Measurements from ENCODE around the gene PNISR.
A peak's percentile ranks its signal among the peaks of the same experiment; 100 is the strongest.

Gene PNISR

DNA sequence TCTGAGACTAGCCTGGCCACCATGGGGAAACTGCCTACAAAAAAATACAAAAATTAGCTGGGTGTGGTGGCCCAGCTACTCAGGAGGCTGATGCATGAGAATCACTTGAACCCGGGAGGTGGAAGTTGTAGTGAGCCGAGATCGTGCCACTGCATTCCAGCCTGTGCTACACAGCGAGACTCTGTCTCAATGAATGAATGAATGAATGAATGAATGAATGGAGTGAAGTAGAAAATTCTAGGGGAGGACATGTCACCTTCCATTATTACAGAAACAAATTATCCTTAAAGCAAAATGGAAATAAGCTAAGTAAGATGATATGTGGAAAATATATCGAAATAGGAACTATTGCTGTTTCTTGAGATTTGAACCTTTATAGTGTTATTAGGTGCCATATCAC, 2.9 kb upstream of the PNISR start:
- Histone ChIP-seq H3K27ac (ENCODE audit: low read depth in 2 of 2, low read length in 2 of 2) (no peak overlapping the region), H3K9me3 (ENCODE audit: control insufficient read depth in 2 of 2, low read length in 2 of 2) (no peaks in the 10 kb centered on the region), H3K9ac (ENCODE audit: low read depth in 1 of 2, low read length in 2 of 2) (no peak overlapping the region), H3K4me1 (ENCODE audit: control insufficient read depth in 2 of 2, insufficient read depth in 2 of 2, low read length in 2 of 2) (peaks cover 14 to 23% of the 10 kb centered on the region in 2 donors), H3K27me3 (ENCODE audit: control insufficient read depth in 2 of 2, insufficient read depth in 2 of 2, low read length in 2 of 2) (no peaks in the 10 kb centered on the region), H3K4me3 (ENCODE audit: low read length in 2 of 2) (no peak overlapping the region), H3K36me3 (ENCODE audit: control insufficient read depth in 2 of 2, insufficient read depth in 2 of 2, low read length in 2 of 2) (peaks cover 1 to 12% of the 10 kb centered on the region in 2 donors)

DNA sequence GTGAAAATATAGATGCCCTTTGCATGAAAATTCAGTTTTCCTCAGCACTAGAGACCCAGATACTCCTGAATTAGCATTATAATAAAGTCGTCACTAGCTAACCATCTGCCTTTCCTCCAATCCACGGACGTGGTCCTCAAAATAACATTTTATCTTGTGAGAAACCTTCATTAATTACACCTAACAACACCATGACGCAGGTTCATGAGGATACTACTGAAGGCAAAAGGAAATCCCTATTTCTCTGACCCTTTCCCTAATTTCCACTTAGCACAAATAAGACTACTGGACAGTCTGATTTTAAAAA, 1.3 kb upstream of the PNISR start:
- H3K27me3 ChIP-seq (ENCODE audit: control insufficient read depth in 2 of 2, insufficient read depth in 2 of 2, low read length in 2 of 2) = no peaks in the 10 kb centered on the region
- H3K9me3 ChIP-seq (ENCODE audit: control insufficient read depth in 2 of 2, low read length in 2 of 2) = no peaks in the 10 kb centered on the region
- peak overlapping the region; percentile 94 to 98 for H3K27ac ChIP-seq (ENCODE audit: low read depth in 2 of 2, low read length in 2 of 2)
- H3K36me3 ChIP-seq (ENCODE audit: control insufficient read depth in 2 of 2, insufficient read depth in 2 of 2, low read length in 2 of 2) = peaks cover 0 to 9% of the 10 kb centered on the region in 2 donors
- peak overlapping the region; percentile 86 to 100 for H3K9ac ChIP-seq (ENCODE audit: low read depth in 1 of 2, low read length in 2 of 2)
- peaks cover 14 to 25% of the 10 kb centered on the region in 2 donors for H3K4me1 ChIP-seq (ENCODE audit: control insufficient read depth in 2 of 2, insufficient read depth in 2 of 2, low read length in 2 of 2)
- H3K4me3 ChIP-seq (ENCODE audit: low read length in 2 of 2) = peak overlapping the region; percentile 90 to 100

DNA sequence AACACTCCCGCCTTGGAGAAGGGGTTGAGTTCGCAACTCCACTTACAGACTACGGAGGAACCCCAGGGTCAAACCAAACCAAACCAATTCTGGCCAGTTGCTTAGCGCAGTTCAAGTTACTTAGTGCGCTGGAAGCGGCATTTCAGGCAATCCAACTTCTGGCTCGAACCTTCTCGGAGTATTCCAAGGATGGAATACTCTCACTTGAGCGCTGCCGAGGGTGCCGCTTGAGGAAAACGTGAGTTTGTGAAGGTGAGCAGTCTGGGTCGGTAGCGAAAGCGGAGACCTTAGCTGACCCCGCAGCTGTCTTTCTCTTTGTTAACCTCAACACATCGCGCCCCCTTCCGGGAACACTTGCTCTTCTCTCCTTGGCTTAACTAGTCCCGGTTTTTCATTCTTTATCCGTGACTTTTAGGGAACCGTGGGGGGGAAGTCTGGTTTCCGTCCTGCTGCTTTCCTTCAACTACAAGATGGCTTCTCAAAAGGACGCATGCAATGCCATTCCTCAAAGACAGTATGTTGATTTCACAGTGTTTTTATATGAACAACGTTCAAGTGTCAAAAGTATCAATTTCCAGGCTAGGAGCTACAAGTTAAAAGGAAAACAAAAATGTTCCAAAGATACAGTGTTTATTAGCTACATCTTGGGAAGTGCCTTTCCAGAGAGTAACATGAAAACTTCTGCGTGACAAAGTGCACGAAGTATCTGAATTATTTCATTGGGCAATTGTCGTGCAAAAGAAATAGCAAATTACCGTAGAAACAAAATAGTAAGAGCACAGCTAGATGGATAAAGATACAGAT, 741 bp upstream of the PNISR start:
- Histone ChIP-seq H3K36me3 (ENCODE audit: control insufficient read depth in 2 of 2, insufficient read depth in 2 of 2, low read length in 2 of 2) (peaks cover 0 to 6% of the 10 kb centered on the region in 2 donors), H3K4me3 (ENCODE audit: low read length in 2 of 2) (peak overlapping the region; percentile 90 to 100), H3K27me3 (ENCODE audit: control insufficient read depth in 2 of 2, insufficient read depth in 2 of 2, low read length in 2 of 2) (no peaks in the 10 kb centered on the region), H3K9me3 (ENCODE audit: control insufficient read depth in 2 of 2, low read length in 2 of 2) (no peaks in the 10 kb centered on the region), H3K27ac (ENCODE audit: low read depth in 2 of 2, low read length in 2 of 2) (peak overlapping the region; percentile 94 to 98), H3K4me1 (ENCODE audit: control insufficient read depth in 2 of 2, insufficient read depth in 2 of 2, low read length in 2 of 2) (peaks cover 14 to 25% of the 10 kb centered on the region in 2 donors), H3K9ac (ENCODE audit: low read depth in 1 of 2, low read length in 2 of 2) (peak overlapping the region; percentile 86 to 100)

DNA sequence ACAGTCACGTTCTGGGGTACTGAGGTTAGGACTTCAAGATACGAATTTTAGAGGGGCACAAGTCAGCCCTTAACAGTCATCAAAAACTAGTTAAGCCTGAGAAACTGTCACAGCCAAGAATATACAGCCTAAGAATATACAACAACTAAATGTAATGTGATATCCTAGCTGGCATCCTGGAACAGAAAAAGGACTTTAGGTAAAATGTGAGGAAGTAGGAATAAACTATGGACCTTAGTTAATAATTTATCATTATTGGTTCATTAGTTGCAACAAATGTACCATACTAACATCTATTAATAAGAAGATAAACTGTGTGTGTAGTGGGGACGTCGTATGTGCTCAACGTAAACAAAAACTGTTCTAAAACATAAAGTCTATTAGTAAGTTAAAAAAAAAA, 1.1 kb downstream of the PNISR start:
- peak overlapping the region; percentile 54 to 86 for H3K9ac ChIP-seq (ENCODE audit: low read depth in 1 of 2, low read length in 2 of 2)
- H3K4me3 ChIP-seq (ENCODE audit: low read length in 2 of 2) = peak overlapping the region; percentile 90 to 100
- H3K9me3 ChIP-seq (ENCODE audit: control insufficient read depth in 2 of 2, low read length in 2 of 2) = no peaks in the 10 kb centered on the region
- H3K27ac ChIP-seq (ENCODE audit: low read depth in 2 of 2, low read length in 2 of 2) = no peak overlapping the region
- H3K4me1 ChIP-seq (ENCODE audit: control insufficient read depth in 2 of 2, insufficient read depth in 2 of 2, low read length in 2 of 2) = peaks cover 14 to 25% of the 10 kb centered on the region in 2 donors
- H3K36me3 ChIP-seq (ENCODE audit: control insufficient read depth in 2 of 2, insufficient read depth in 2 of 2, low read length in 2 of 2) = peaks cover 0 to 6% of the 10 kb centered on the region in 2 donors
- H3K27me3 ChIP-seq (ENCODE audit: control insufficient read depth in 2 of 2, insufficient read depth in 2 of 2, low read length in 2 of 2) = no peaks in the 10 kb centered on the region

DNA sequence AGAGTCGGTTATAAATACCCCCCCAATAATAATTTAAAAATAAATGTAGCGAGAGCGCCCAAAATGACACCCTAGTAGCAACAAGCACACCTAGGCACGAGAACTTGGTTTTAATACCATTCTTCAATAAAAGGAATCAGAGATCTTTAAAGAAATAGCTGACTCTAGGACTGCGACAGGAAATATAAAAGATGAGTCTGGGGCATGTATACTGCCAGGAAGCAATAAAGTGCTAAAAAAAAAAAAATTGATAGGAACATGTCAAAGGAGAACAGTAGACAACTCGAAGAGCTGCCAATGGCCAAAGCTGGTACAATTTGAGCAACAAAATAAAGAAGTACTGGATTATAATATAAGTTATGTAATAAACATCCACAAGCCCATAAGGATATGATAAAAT, 2.2 kb downstream of the PNISR start:
- H3K9me3 ChIP-seq (ENCODE audit: control insufficient read depth in 2 of 2, low read length in 2 of 2) = no peaks in the 10 kb centered on the region
- no peaks in the 10 kb centered on the region for H3K27me3 ChIP-seq (ENCODE audit: control insufficient read depth in 2 of 2, insufficient read depth in 2 of 2, low read length in 2 of 2)
- H3K27ac ChIP-seq (ENCODE audit: low read depth in 2 of 2, low read length in 2 of 2) = no peak overlapping the region
- peaks cover 0 to 6% of the 10 kb centered on the region in 2 donors for H3K36me3 ChIP-seq (ENCODE audit: control insufficient read depth in 2 of 2, insufficient read depth in 2 of 2, low read length in 2 of 2)
- peak overlapping the region in 1 of 2 donors; percentile 16 for H3K4me3 ChIP-seq (ENCODE audit: low read length in 2 of 2)
- peaks cover 14 to 25% of the 10 kb centered on the region in 2 donors for H3K4me1 ChIP-seq (ENCODE audit: control insufficient read depth in 2 of 2, insufficient read depth in 2 of 2, low read length in 2 of 2)
- no peak overlapping the region for H3K9ac ChIP-seq (ENCODE audit: low read depth in 1 of 2, low read length in 2 of 2)

DNA sequence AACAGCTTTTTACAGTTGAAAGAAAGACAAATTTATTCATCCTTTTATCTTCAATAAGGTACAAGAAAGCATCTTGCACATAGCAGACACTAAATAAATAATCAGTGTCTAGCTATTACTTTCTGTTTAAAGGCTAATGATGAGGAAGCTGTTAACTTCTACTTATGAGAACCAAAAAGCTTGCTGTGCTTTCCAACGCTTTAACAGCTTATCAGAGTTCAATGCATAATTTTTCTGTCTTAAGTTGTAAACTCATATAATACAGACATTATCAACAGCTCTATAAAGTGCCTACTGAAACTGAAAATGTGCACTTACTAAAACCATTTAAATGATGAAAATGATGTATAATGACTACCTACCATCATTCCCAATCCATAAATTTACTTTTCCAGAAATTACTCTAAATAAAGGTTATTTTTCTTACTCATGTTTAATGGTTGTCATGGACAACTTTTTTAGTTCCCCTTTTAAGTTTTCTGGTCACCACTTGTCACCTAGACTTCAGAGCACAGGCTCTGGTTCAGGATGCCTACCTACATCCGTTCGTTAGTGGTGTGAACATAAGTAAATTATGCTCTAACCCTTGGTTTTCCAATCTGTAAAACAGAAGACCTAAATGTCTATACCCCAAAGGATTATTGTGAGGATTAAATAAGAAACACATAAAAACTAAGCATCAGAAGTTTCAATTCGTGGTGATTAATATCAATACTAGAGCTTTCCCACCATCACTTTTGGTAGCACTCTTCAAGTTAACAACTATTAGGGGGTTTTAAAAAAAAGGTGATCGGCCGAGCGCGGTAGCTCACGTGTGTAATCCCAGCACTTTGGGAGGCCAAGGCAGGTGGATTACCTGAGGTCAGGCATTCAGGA, 8.0 kb downstream of the PNISR start:
- H3K9me3 ChIP-seq (ENCODE audit: control insufficient read depth in 2 of 2, low read length in 2 of 2) = no peaks in the 10 kb centered on the region
- H3K27ac ChIP-seq (ENCODE audit: low read depth in 2 of 2, low read length in 2 of 2) = no peak overlapping the region
- H3K4me3 ChIP-seq (ENCODE audit: low read length in 2 of 2) = no peak overlapping the region
- H3K36me3 ChIP-seq (ENCODE audit: control insufficient read depth in 2 of 2, insufficient read depth in 2 of 2, low read length in 2 of 2) = peaks cover 12 to 16% of the 10 kb centered on the region in 2 donors
- no peaks in the 10 kb centered on the region for H3K4me1 ChIP-seq (ENCODE audit: control insufficient read depth in 2 of 2, insufficient read depth in 2 of 2, low read length in 2 of 2)
- H3K27me3 ChIP-seq (ENCODE audit: control insufficient read depth in 2 of 2, insufficient read depth in 2 of 2, low read length in 2 of 2) = no peaks in the 10 kb centered on the region
- no peak overlapping the region for H3K9ac ChIP-seq (ENCODE audit: low read depth in 1 of 2, low read length in 2 of 2)

DNA sequence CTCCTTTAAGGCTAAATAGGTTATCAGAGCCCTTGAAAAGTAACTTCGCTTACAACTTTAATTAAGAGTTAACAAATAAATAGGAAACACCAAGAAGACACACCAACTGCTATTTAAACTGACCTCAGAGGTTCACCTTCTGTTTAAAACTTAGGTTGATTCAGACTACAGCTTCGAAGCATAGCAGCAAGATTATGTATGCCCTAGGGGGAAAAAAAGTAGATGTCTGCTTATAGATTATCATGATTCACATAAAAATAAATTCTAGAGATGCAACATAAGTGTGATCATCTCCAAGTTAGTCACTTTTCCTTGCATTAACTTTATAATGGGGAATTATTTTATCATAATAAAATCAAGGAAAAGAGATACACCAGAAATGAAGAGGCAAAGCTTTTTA, 8.9 kb downstream of the PNISR start:
- Histone ChIP-seq H3K4me3 (ENCODE audit: low read length in 2 of 2) (no peak overlapping the region), H3K27me3 (ENCODE audit: control insufficient read depth in 2 of 2, insufficient read depth in 2 of 2, low read length in 2 of 2) (no peaks in the 10 kb centered on the region), H3K4me1 (ENCODE audit: control insufficient read depth in 2 of 2, insufficient read depth in 2 of 2, low read length in 2 of 2) (no peaks in the 10 kb centered on the region), H3K9ac (ENCODE audit: low read depth in 1 of 2, low read length in 2 of 2) (no peak overlapping the region), H3K27ac (ENCODE audit: low read depth in 2 of 2, low read length in 2 of 2) (no peak overlapping the region), H3K36me3 (ENCODE audit: control insufficient read depth in 2 of 2, insufficient read depth in 2 of 2, low read length in 2 of 2) (peaks cover 18 to 19% of the 10 kb centered on the region in 2 donors), H3K9me3 (ENCODE audit: control insufficient read depth in 2 of 2, low read length in 2 of 2) (no peaks in the 10 kb centered on the region)

DNA sequence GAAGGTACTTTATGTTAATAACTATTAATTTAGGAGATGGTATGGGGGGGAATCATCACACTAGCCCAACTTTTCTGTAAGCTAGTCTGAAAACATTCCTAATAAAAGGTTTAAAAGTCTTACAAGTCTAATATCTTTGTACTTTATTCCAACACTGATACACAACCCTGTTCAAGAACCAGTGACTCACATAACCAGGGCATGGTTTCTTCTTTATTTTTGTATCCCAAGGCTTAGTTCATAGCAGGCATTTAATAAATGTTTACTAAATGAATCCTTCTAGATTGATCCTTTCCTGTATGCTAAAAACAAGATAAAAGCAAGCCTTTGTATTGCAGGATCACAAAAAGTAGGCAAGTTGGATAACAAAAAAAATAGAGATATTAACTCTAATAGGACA, 9.7 kb downstream of the PNISR start:
- Histone ChIP-seq H3K4me1 (ENCODE audit: control insufficient read depth in 2 of 2, insufficient read depth in 2 of 2, low read length in 2 of 2) (no peaks in the 10 kb centered on the region), H3K36me3 (ENCODE audit: control insufficient read depth in 2 of 2, insufficient read depth in 2 of 2, low read length in 2 of 2) (peaks cover 22 to 23% of the 10 kb centered on the region in 2 donors), H3K4me3 (ENCODE audit: low read length in 2 of 2) (no peak overlapping the region), H3K9me3 (ENCODE audit: control insufficient read depth in 2 of 2, low read length in 2 of 2) (no peaks in the 10 kb centered on the region), H3K27ac (ENCODE audit: low read depth in 2 of 2, low read length in 2 of 2) (no peak overlapping the region), H3K9ac (ENCODE audit: low read depth in 1 of 2, low read length in 2 of 2) (no peak overlapping the region), H3K27me3 (ENCODE audit: control insufficient read depth in 2 of 2, insufficient read depth in 2 of 2, low read length in 2 of 2) (no peaks in the 10 kb centered on the region)

DNA sequence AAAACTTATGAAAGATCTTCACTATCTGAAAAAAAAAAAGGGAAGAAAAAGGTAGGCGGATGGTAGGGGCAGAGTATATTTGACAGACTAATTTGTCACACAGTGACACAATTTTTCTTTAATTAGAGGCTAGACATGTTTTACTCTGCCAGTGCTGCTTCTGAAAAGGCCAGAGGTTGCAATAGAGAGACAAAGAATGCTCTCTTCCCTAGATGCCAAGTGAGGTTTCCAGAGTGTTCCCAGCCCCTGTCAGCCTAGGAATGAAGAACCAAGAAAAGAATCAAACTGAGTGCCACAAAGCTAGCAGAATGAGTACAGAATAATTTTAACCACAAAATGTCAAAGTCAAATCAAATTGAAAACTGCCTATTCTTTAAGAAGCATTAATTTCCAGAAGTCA, 13.0 kb downstream of the PNISR start:
- Histone ChIP-seq H3K9ac (ENCODE audit: low read depth in 1 of 2, low read length in 2 of 2) (no peak overlapping the region), H3K4me3 (ENCODE audit: low read length in 2 of 2) (no peak overlapping the region), H3K27ac (ENCODE audit: low read depth in 2 of 2, low read length in 2 of 2) (no peak overlapping the region), H3K9me3 (ENCODE audit: control insufficient read depth in 2 of 2, low read length in 2 of 2) (no peaks in the 10 kb centered on the region), H3K4me1 (ENCODE audit: control insufficient read depth in 2 of 2, insufficient read depth in 2 of 2, low read length in 2 of 2) (no peaks in the 10 kb centered on the region), H3K36me3 (ENCODE audit: control insufficient read depth in 2 of 2, insufficient read depth in 2 of 2, low read length in 2 of 2) (peaks cover 44 to 46% of the 10 kb centered on the region in 2 donors), H3K27me3 (ENCODE audit: control insufficient read depth in 2 of 2, insufficient read depth in 2 of 2, low read length in 2 of 2) (no peaks in the 10 kb centered on the region)

DNA sequence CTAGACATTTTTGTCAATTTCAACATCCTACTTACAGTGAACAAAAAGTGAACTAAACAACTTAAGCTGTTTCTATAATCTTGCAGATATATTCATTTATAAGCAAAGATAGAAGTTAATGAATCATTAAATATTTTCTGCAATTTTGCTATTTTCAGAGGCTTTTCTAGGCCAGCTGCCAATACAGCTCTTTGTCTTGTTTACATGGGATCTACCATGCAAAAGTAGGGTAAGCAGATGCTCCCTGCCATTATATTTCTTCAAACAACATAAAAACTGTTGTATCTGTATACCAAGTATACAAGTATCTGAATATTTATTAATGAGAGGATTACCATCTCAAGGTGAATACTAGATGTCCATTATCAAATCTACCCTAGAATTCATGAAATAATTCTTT, 15.4 kb downstream of the PNISR start:
- H3K4me1 ChIP-seq (ENCODE audit: control insufficient read depth in 2 of 2, insufficient read depth in 2 of 2, low read length in 2 of 2) = no peaks in the 10 kb centered on the region
- H3K27ac ChIP-seq (ENCODE audit: low read depth in 2 of 2, low read length in 2 of 2) = no peak overlapping the region
- no peaks in the 10 kb centered on the region for H3K27me3 ChIP-seq (ENCODE audit: control insufficient read depth in 2 of 2, insufficient read depth in 2 of 2, low read length in 2 of 2)
- H3K4me3 ChIP-seq (ENCODE audit: low read length in 2 of 2) = no peak overlapping the region
- no peak overlapping the region for H3K9ac ChIP-seq (ENCODE audit: low read depth in 1 of 2, low read length in 2 of 2)
- H3K9me3 ChIP-seq (ENCODE audit: control insufficient read depth in 2 of 2, low read length in 2 of 2) = no peaks in the 10 kb centered on the region
- H3K36me3 ChIP-seq (ENCODE audit: control insufficient read depth in 2 of 2, insufficient read depth in 2 of 2, low read length in 2 of 2) = peaks cover 64 to 67% of the 10 kb centered on the region in 2 donors

Data from mucosa of rectum (tissue), 2 donors.